HFF-Myc (cell line): ENCODE results near the gene IL22RA2.

ENCODE experiments used
- DNase-seq: peaks from one replicate; pipeline ENCODE4 v3.0.0-alpha.2; 2011; ENCODE audit warnings: low read depth; ENCODE audit errors: extremely low read depth
- H3K4me3 ChIP-seq: replicated peaks from 2 replicates; pipeline ENCODE4 v1.5.1; 2011; ENCODE audit warnings: low read depth, mild to moderate bottlenecking, control low read depth, low read length
- CTCF ChIP-seq: IDR thresholded peaks from 2 replicates; pipeline ENCODE4 v1.5.1; 2012; ENCODE audit warnings: mild to moderate bottlenecking, low read depth, low read length, control low read depth; ENCODE audit errors: missing control alignments

The IL22RA2 gene

GRCh38 chr6:137200288-137200687 lies 26.8 kb upstream of the IL22RA2 start:
- no peak for TF ChIP-seq CTCF
- no peak for DNase-seq
- no peak overlapping the region for H3K4me3 ChIP-seq

GRCh38 chr6:137197684-137198645 lies 24.5 kb upstream of the IL22RA2 start:
- no peak for TF ChIP-seq CTCF
- DNase-seq = no peak
- no peak overlapping the region for H3K4me3 ChIP-seq

- DNase-seq = no peak
- no peak overlapping the region for H3K4me3 ChIP-seq
- no peak for TF ChIP-seq CTCF
These were observed 20.0 kb upstream of the IL22RA2 start for GRCh38 chr6:137193256-137194070.

- H3K4me3 ChIP-seq = no peak overlapping the region
- TF ChIP-seq CTCF = no peak
- DNase-seq = no peak
These were observed 19.4 kb upstream of the IL22RA2 start for GRCh38 chr6:137192821-137193220.

- DNase-seq = no peak
- H3K4me3 ChIP-seq = no peak overlapping the region
- TF ChIP-seq CTCF = no peak
These were observed 18.2 kb upstream of the IL22RA2 start for GRCh38 chr6:137191670-137192069.

GRCh38 chr6:137191236-137191635 lies 17.8 kb upstream of the IL22RA2 start:
- no peak for DNase-seq
- TF ChIP-seq CTCF = no peak
- no peak overlapping the region for H3K4me3 ChIP-seq
